ENCODE results near the gene PRKAG2. TPM values are rescaled to one million over a fixed set of nuclear protein-coding genes. Genes with fewer than 3 reads are reported as not detected.

PRKAG2 gene
- total RNA-seq, 3 donors from 2014 or later = 32.3 to 56.6 (median 34.4) TPM

DNA sequence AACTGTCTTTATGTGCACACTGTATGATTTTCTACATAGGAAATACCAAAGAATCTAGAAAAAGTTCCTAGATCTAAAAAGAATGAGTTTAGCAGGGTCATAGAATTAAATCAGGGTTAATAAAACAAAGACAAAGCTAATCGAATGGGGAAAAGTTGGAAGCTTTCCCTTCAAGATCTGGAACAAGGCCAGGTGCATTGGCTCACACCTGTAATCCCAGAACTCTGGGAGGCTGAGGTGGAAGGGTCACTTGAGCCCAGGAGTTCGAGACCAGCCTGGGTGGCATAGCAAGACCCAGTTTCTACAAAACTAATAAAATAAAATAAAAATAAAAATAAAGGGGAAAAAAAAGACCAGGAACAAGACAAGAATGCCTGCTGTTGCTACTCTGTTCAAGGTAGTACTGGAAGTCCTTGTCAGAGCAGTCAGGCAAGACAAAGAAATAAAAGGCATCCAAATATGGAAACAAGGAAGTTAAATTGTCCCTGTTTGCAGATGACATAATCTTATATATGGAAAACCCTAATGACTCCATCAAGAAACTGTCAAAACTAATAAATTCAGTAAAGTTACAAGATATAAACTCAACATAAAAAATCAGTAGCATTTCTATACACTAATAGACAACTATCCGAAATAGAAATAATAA, 281.1 kb downstream of the PRKAG2 start:
- TF ChIP-seq POLR2A (IDR thresholded peaks at IDR 0.05) (no peak), POLR2AphosphoS5 (IDR thresholded peaks at IDR 0.05) (no peak)
- TF ChIP-seq, protein P1, sequence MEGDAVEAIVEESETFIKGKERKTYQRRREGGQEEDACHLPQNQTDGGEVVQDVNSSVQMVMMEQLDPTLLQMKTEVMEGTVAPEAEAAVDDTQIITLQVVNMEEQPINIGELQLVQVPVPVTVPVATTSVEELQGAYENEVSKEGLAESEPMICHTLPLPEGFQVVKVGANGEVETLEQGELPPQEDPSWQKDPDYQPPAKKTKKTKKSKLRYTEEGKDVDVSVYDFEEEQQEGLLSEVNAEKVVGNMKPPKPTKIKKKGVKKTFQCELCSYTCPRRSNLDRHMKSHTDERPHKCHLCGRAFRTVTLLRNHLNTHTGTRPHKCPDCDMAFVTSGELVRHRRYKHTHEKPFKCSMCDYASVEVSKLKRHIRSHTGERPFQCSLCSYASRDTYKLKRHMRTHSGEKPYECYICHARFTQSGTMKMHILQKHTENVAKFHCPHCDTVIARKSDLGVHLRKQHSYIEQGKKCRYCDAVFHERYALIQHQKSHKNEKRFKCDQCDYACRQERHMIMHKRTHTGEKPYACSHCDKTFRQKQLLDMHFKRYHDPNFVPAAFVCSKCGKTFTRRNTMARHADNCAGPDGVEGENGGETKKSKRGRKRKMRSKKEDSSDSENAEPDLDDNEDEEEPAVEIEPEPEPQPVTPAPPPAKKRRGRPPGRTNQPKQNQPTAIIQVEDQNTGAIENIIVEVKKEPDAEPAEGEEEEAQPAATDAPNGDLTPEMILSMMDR (IDR thresholded peaks at IDR 0.05) = no peak
- Histone ChIP-seq H3K4me1 (peaks cover 0 to 3% of the 10 kb centered on the region in 2 donors), H3K27ac (no peak overlapping the region), H3K36me3 (no peaks in the 10 kb centered on the region), H3K9me3 (no peaks in the 10 kb centered on the region), H3K4me3 (no peak overlapping the region), H3K27me3 (no peaks in the 10 kb centered on the region)
- intact Hi-C loops (cut with DNase I; ENCODE audit: low total_unique reads) = no loop called here
- no peak for DNase-seq (ENCODE audit: low spot score in 2 of 2)

DNA sequence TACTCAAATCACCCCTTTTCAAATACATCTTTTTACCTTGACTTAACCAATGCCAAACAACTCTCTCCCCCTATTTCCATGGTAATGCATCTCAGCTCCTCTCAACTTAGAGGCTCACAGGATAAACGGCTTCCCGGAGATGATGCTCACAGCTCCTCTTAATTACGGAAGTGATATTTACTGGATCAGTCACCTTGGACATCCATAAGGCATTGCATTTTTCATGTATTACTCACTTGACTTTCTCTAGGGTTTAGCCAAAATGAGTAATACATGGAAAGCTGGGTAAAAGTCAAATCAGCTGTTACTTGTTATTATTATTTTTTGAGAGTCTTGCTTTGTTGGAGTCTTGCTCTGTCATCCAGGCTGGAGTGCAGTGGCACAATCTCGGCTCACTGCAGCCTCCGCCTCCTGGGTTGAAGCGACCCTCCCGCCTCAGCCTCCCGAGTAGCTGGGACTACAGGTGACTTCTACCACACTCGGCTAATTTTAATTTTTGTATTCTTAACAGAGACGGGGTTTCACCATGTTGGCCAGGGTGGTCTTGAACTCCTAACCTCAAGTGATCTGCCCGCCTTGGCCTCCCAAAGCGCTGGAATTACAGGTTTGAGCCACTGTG, 283.9 kb downstream of the PRKAG2 start:
- intact Hi-C loops (cut with DNase I; ENCODE audit: low total_unique reads) = no loop called here
- Histone ChIP-seq H3K36me3 (no peaks in the 10 kb centered on the region), H3K9me3 (no peaks in the 10 kb centered on the region), H3K4me1 (no peaks in the 10 kb centered on the region), H3K27ac (no peak overlapping the region), H3K4me3 (no peak overlapping the region), H3K27me3 (no peaks in the 10 kb centered on the region)
- no peak for DNase-seq (ENCODE audit: low spot score in 2 of 2)
- no peak for TF ChIP-seq POLR2A (IDR thresholded peaks at IDR 0.05)
- TF ChIP-seq, protein P1 (IDR thresholded peaks at IDR 0.05) = no peak
- no peak for TF ChIP-seq POLR2AphosphoS5 (IDR thresholded peaks at IDR 0.05)

DNA sequence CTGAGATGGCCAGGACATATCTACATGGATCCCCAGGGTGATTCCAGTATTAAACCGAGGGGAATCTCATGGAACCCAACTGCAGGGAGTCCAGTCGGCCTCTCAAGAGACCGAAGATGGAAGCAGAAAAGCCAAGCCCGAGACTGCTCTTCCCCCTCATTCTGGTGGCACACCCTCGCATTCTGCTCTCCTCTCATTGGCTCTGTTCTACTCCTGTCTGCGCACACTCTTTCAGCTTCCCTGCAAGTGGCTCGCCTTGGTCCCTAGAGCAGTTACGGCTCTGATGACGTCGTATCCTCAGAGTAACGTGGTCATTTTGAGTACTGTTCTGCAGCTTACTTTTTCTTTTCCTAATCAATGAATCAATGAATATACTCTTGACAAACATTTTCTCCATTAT, 284.6 kb downstream of the PRKAG2 start:
- intact Hi-C loops (cut with DNase I; ENCODE audit: low total_unique reads) = no loop called here
- H3K27me3 ChIP-seq = no peaks in the 10 kb centered on the region
- no peak overlapping the region for H3K27ac ChIP-seq
- no peaks in the 10 kb centered on the region for H3K4me1 ChIP-seq
- no peak for DNase-seq (ENCODE audit: low spot score in 2 of 2)
- no peak overlapping the region for H3K4me3 ChIP-seq
- no peaks in the 10 kb centered on the region for H3K36me3 ChIP-seq
- no peaks in the 10 kb centered on the region for H3K9me3 ChIP-seq
- no peak for TF ChIP-seq POLR2A (IDR thresholded peaks at IDR 0.05)
- TF ChIP-seq, protein P1 (IDR thresholded peaks at IDR 0.05) = no peak
- TF ChIP-seq POLR2AphosphoS5 (IDR thresholded peaks at IDR 0.05) = no peak

DNA sequence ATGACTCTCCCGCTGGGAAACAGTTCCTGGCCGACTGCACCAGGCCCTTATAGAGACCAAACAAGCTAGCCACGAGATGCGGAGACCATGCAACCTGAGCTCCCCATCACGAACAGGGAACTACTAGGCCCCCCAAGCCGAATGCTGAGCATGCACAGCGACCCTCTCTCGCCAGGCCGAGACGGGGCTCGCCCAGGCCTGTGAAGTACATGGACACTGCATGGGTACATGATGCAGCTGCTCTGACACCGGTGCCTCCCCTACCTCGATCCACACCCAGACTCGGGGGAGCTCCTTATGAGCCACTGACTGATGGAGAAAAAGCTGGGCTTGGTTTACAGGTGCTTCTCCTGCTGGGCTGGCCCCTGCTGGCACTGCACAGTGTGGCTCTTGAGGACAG, 285.0 kb downstream of the PRKAG2 start:
- intact Hi-C loops (cut with DNase I; ENCODE audit: low total_unique reads) = no loop called here
- no peak overlapping the region for H3K4me3 ChIP-seq
- no peaks in the 10 kb centered on the region for H3K36me3 ChIP-seq
- H3K27ac ChIP-seq = no peak overlapping the region
- no peaks in the 10 kb centered on the region for H3K9me3 ChIP-seq
- no peaks in the 10 kb centered on the region for H3K4me1 ChIP-seq
- TF ChIP-seq POLR2A (IDR thresholded peaks at IDR 0.05) = no peak
- TF ChIP-seq, protein P1 (IDR thresholded peaks at IDR 0.05) = no peak
- no peak for TF ChIP-seq POLR2AphosphoS5 (IDR thresholded peaks at IDR 0.05)
- H3K27me3 ChIP-seq = no peaks in the 10 kb centered on the region
- DNase-seq (ENCODE audit: low spot score in 2 of 2) = no peak

Data from breast epithelium (tissue), 4 donors.